LNCaP clone FGC (cell line): ENCODE data around the gene PRRG4.
"Not testable (repeated sequence)": the region's sequence is repeated elsewhere in the genome, so short reads cannot be mapped to it uniquely, and the experiment has no call there.

Source experiments
- DNase-seq: peaks from one replicate; pipeline ENCODE4 v3.0.0-alpha.2; 2011; ENCODE audit warnings: low read depth
- H3K4me3 ChIP-seq: 2 replicates; pipeline ENCODE4 v1.5.1; 2011; ENCODE audit warnings: mild to moderate bottlenecking, low read depth, low read length, control low read depth
- CTCF ChIP-seq: IDR thresholded peaks from 2 replicates; pipeline ENCODE4 v1.5.1; 2012; ENCODE audit warnings: mild to moderate bottlenecking; ENCODE audit not compliant: control insufficient read depth, insufficient read depth; ENCODE audit errors: extremely low read depth

Gene PRRG4

GRCh38 chr11:32829680-32830412, at the start of gene PRRG4:
Gene PRRG4, plus strand, starts transcription at chr11:32829927. Its CDS starts 603 bp downstream, at chr11:32830530.
- peak; percentile 56 for DNase-seq
- peak within 1 kb of the TSS; percentile 67 for H3K4me3 ChIP-seq
- TF ChIP-seq CTCF: no peak

GRCh38 chr11:32780839-32781238, 48.9 kb upstream of the PRRG4 start:
- DNase-seq, H3K4me3 ChIP-seq: not testable (repeated sequence)

GRCh38 chr11:32781721-32782120, 48.0 kb upstream of the PRRG4 start:
- DNase-seq: no peak
- no peak overlapping the region for H3K4me3 ChIP-seq
- no peak for TF ChIP-seq CTCF

- TF ChIP-seq CTCF: no peak
- H3K4me3 ChIP-seq: no peak overlapping the region
These were observed 44.5 kb upstream of the PRRG4 start for GRCh38 chr11:32785262-32785661.

GRCh38 chr11:32786811-32787210, 42.9 kb upstream of the PRRG4 start:
- H3K4me3 ChIP-seq: no peak overlapping the region
- no peak for DNase-seq
- no peak for TF ChIP-seq CTCF

More at GRCh38 chr11:32785262-32785661, 44.5 kb upstream of the PRRG4 start:
- no peak for DNase-seq

GRCh38 chr11:32790916-32791315, 38.8 kb upstream of the PRRG4 start:
- H3K4me3 ChIP-seq: no peak overlapping the region
- DNase-seq: no peak
- no peak for TF ChIP-seq CTCF

- H3K4me3 ChIP-seq: no peak overlapping the region
- DNase-seq: no peak
- no peak for TF ChIP-seq CTCF
These were observed 37.4 kb upstream of the PRRG4 start for GRCh38 chr11:32792111-32792947.
